GM12874 (cell line): Measurements from ENCODE around the gene RYR2.

Experiments
- CTCF ChIP-seq: IDR thresholded peaks from 2 replicates; pipeline ENCODE4 v1.5.1; 2011; ENCODE audit warnings: low read depth, mild to moderate bottlenecking, control low read depth, low read length, moderate library complexity; ENCODE audit not compliant: insufficient read depth

The RYR2 gene

GRCh38 chr1:237613984-237614383 is 572.0 kb downstream of the RYR2 start:
- no peak for TF ChIP-seq CTCF

- no peak for TF ChIP-seq CTCF
These were observed 577.6 kb downstream of the RYR2 start for GRCh38 chr1:237619553-237619952.

- TF ChIP-seq CTCF, result no peak
These were observed 592.9 kb downstream of the RYR2 start for GRCh38 chr1:237634922-237635321.

GRCh38 chr1:237638555-237638954 is 596.6 kb downstream of the RYR2 start:
- no peak for TF ChIP-seq CTCF

GRCh38 chr1:237640011-237640671 is 598.2 kb downstream of the RYR2 start:
- TF ChIP-seq CTCF, result no peak

GRCh38 chr1:237640966-237641365 is 599.0 kb downstream of the RYR2 start:
- no peak for TF ChIP-seq CTCF

GRCh38 chr1:237650809-237651208 is 608.8 kb downstream of the RYR2 start:
- TF ChIP-seq CTCF, result no peak
